GM11168 (cell line): ENCODE data around the gene FBXO8.

Experiments
- in situ Hi-C: fragments of 300-500 bp; cut with MboI; formaldehyde crosslinking; loops from one replicate; pipeline ENCODE4 v1.12.0; 2022; ENCODE audit warnings: low sequenced_read_pairs; ENCODE audit not compliant: unreplicated experiment

Gene FBXO8

DNA sequence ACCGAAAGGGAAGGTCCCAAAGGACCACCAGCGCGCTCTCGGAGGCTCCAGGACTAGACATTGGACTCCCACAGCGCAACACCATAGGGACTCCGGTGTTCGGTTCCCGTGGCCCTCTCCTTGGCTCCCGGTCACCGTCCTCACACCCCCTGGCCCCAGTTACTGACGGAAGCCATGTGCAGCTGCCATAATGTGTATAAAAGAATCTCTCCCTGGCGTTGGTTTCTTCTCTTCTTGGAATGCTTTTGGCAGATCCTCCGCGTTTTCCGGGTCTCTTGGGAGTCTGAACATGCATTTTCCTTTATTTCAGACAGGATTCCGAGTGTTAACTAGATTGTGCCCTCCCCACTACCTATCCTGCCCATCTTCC is 69.8 kb downstream of the FBXO8 start:
- in situ Hi-C loops, result no loop called here

GRCh38 chr4:174212061-174212460 is 71.4 kb downstream of the FBXO8 start:
- in situ Hi-C loops, result no loop called here

- in situ Hi-C loops, result no loop called here
These were observed 71.8 kb downstream of the FBXO8 start for GRCh38 chr4:174211622-174212044.

DNA sequence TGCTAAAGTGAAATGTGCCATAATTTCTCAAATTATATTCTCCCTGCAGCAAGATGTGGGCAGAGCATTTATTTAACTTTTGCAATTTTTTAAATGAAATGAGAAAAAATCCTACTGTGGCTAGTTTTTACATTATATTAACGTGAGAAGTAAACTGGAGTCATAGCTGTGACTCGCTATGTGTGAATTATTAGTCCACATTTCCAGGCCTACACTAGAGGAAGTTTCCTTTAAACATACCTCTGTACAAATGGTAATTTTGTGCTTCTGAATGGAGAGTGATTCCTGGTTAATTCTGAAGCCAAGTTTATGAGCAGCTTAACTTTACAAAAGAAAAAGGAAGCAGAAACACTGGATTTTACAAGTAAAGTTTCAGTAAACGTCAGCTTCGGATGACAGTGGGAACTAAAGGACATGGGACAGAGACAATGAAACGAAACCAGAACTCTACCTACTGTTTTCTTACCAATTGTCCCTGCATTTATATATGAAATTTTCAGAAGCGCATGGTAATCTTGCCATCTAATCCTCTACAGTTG is 72.4 kb downstream of the FBXO8 start:
- in situ Hi-C loops, result no loop called here

- in situ Hi-C loops, result no loop called here
These were observed 73.1 kb downstream of the FBXO8 start for GRCh38 chr4:174210354-174210753.

GRCh38 chr4:174209341-174209740 is 74.1 kb downstream of the FBXO8 start:
- in situ Hi-C loops, result no loop called here

DNA sequence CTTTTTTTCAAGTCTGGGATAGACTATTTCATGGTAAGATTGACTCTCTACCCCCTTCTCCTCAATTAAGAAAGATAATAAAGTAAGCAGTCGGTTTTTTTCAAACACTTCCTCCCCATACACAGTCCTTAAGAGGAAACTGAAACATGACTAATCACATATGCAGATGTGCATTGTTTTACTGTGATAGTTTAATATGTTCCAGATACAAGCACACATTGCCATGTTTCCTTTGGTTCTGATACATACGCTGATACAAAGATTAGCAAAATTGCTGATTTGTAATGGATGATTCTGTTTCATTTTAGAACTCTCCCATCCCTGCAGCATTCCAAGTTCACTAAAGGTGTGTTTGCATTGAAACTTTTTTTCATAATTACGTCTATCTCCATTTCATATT is 76.1 kb downstream of the FBXO8 start:
- in situ Hi-C loops, result no loop called here

DNA sequence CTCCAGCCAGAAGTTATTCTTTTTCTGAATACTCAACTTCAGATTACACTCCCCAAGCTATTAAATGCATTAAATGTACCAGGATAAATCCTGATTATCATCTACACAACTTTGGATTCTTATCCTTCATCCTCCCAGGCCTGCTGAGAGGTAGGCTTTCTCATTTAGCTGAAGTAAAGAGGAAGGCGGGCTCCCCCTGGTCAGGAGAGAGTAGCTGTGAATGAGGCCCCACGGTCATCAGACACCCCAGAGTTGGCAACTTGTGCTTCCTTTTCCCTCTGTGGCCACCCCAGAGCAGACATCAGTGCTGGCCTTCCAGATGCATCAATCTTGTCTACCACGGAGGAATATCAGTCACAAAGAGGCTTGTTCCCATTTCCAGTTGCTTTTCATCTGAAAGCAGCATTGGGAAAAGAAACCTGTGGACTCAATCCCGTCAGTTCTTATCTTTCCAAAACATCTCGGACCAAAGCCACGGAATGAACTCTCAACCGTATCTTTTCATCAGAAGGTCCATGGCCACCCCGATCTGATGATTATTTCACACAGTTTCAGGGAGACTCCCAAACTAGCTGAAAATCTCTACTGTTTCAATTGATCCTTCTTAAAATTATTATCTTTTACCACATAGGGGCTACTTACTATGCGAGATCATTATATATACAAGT is 79.2 kb downstream of the FBXO8 start:
- in situ Hi-C loops, result no loop called here

DNA sequence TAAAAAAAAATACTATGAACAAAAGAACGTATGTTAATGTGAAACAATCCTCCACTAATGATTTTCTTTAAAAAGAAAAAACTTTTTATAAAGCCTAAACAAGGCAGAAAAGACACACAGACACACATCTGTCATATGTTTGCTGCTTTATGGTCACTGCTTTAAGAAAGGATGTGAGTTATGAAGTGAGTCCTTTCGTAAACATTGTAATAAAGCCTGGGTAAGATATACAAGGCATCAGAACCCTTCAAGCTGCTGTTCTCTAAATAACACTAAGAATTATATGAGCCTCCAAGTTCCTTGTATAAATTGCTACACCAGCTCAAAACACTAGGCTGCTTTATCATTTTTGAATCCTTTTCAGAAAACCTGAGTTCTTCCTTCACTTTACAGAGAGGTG is 81.6 kb downstream of the FBXO8 start:
- in situ Hi-C loops, result no loop called here

DNA sequence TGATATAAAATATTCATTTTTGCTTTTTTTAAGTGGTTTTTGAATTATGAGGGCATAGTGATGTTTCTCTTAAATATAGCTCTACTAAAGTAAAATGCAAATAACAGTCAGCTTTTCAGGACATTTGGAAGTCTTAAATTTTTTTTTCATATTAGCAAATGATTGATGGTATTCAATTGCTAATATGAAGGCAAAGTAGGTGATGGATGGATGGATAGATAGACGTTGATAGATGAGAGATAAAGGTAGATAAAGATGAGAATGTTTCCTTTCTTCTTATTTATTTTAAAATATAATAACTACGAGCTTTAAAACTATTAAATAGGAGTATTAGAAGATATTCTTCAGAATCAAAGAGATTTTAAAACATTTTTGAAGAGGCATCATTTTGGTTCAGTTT is 83.7 kb downstream of the FBXO8 start:
- in situ Hi-C loops, result no loop called here

DNA sequence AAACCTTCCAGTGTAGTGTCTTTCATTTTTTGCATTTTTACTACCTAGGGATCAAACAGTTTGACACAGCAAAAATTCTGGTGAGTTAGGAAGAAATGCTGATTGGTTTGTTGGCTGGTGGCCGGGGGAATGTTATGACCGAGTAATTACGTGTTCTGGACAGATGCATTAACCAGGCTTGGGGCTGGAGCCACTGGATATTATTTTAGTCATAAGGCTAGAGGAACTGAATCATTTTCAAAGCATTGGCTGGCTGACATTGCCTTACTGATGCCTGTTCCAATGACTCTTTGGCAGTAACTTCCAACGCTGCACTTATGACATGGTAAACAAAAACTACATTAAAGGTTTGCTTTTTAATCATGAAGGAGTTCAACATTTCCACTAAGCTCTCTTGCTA is 84.6 kb downstream of the FBXO8 start:
- in situ Hi-C loops, result no loop called here

GRCh38 chr4:174198396-174198795 is 85.1 kb downstream of the FBXO8 start:
- in situ Hi-C loops, result no loop called here

DNA sequence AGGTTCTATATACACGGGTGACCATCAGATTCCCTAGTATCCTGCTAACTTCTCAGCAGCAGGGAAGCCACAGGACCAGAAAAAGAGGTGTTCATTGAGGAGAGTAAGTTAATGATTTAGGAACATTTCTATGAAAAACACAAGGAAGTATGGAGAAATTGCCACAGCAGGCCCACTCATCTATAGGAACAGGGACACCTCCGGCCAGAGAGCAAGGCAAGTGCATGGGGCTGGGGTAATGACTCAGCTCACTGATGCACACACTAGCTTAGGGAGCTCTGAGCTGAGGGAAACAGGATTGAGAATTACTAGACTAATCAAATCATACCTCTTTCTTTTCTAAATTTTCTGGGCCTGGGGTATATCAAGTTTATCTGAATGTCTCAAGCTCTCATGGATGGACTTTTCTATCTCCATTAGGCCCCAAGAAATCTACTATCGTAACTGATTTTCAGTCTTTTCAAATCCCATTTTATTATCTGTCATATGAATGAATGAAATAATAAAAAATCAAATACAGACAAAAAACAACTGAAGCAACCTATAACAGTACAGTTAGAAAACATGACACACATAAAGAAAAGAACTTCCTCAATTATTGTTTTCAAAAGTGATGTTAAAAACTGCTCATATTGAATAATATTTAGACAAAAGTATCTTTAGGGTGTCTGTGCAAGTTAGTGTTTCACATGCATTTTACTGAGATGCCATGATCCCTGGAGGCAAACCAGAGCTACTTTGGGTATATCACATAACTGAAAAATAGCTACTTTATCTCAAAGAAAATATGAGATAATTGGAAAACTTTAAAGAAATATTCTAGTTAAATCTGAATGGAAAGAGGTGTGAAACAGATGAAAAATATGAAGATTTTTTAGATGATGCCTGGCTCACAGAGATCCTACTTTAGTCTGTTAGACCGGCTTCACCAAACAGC is 89.8 kb downstream of the FBXO8 start:
- in situ Hi-C loops, result no loop called here

DNA sequence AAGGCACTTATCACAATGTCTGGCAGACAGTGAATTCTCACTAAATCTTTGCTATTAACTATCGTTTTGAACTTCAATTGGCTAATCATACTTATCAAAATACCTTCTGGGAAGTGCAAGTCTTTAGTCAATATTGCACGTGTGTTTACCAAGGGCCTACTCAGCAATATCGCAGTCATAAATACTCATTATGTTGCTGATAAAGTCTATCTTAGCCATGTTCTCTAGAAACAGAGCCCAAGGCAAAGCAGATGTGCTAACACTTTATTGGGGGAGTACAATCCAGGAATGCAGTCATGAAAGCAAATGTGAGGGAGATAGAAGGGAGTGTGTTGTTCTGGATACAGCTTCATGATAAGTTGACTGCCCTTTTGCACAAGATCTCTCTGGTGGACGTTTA is 90.5 kb downstream of the FBXO8 start:
- in situ Hi-C loops, result no loop called here

GRCh38 chr4:174190832-174191500 is 92.5 kb downstream of the FBXO8 start:
- in situ Hi-C loops, result no loop called here

- in situ Hi-C loops, result no loop called here
These were observed 94.0 kb downstream of the FBXO8 start for GRCh38 chr4:174189392-174190015.
